ENCODE measurements around the gene CDK2AP2.

- TF ChIP-seq POLR2AphosphoS5 (IDR thresholded peaks at IDR 0.05; ENCODE audit: low read depth, low read length), result no peak
- no peak for TF ChIP-seq POLR2A (IDR thresholded peaks at IDR 0.05; ENCODE audit: low read depth, low read length)
- no peak for TF ChIP-seq SPI1 (IDR thresholded peaks at IDR 0.05; ENCODE audit: low read depth, low read length)
- TF ChIP-seq TAF1 (IDR thresholded peaks at IDR 0.05; ENCODE audit: low read depth, low read length), result no peak
- no peak for TF ChIP-seq PAX5 (IDR thresholded peaks at IDR 0.05; ENCODE audit: insufficient read depth, low read length, severe bottlenecking)
- TF ChIP-seq POU2F2 (IDR thresholded peaks at IDR 0.05; ENCODE audit: low read depth, low read length), result no peak
Measured at GRCh38 chr11:67556244-67556643, 48.3 kb upstream of the CDK2AP2 start.
